Body of pancreas (tissue), 4 donors: Measurements from ENCODE around the gene KEL. TPM values are rescaled to one million over a fixed set of nuclear protein-coding genes. Genes with fewer than 3 reads are reported as not detected.

Experiments used
- ATAC-seq: fragments of 150-250 bp; one replicate; pipeline ENCODE4 v1.9.1; 2016
- DNase-seq, 4 donors: peaks; one replicate each; pipeline ENCODE4 v3.0.0-alpha.2; 2019
- H3K27ac ChIP-seq, 4 donors: fragments of 200-600 bp; sonication (generic); 1 replicate in 3 of 4; 2 replicates in 1 of 4; pipeline versions ENCODE4 v1.5.1 to v1.6.1; 2016 to 2019; ENCODE audit warnings: mild to moderate bottlenecking in 1 of 4, mixed read lengths in 1 of 4, moderate library complexity in 1 of 4
- H3K27me3 ChIP-seq, 2 donors: fragments of 200-600 bp; sonication (generic); one replicate each; pipeline ENCODE4 v1.6.0; 2016; ENCODE audit warnings: mild to moderate bottlenecking in 1 of 2
- H3K36me3 ChIP-seq, 2 donors: fragments of 200-600 bp; sonication (generic); replicated peaks in 1 of 2; 2 replicates each; pipeline ENCODE4 v1.5.1; 2016; ENCODE audit warnings: low read depth in 2 of 2; ENCODE audit not compliant: insufficient read depth in 1 of 2
- H3K4me1 ChIP-seq: fragments of 200-600 bp; sonication (generic); one replicate; pipeline ENCODE4 v1.6.0; 2016
- H3K4me3 ChIP-seq, 2 donors: fragments of 200-600 bp; sonication (generic); 1 replicate in 1 of 2; 2 replicates in 1 of 2; pipeline ENCODE4 v1.5.1; 2016 to 2019
- H3K9me3 ChIP-seq, 3 donors: fragments of 200-600 bp; sonication (generic); 1 replicate in 2 of 3; 2 replicates in 1 of 3; pipeline ENCODE4 v1.5.1; 2016
- POLR2A ChIP-seq, 3 donors: fragments of 450-650 bp; IDR thresholded peaks; one replicate each; pipeline ENCODE4 v1.6.1; 2016; ENCODE audit warnings: antibody characterized with exemption in 3 of 3, mild to moderate bottlenecking in 2 of 3
- WGBS, 2 donors: methylation state at CpG; one replicate each; pipeline ENCODE4 v1.1.5; 2017; 5-methylcytosine and 5-hydroxymethylcytosine counted together
- intact Hi-C: fragments of 100-400 bp; cut with DNase I; formaldehyde crosslinking; loops from one replicate; pipeline ENCODE4 v1.15.1; 2023
- total RNA-seq, 2 donors: library from RNA; depleted of rRNA; stranded (reverse); fragments of >200 nt; gene quantifications; one replicate each; pipeline ENCODE4 v1.1.0, GENCODE V29; 2016
- TF ChIP-seq, protein P1 (sequence below), 7 experiments: fragments of 450-650 bp in 4 of 7; fragments of 200-600 bp in 3 of 7; sonication (generic) in 3 of 7; IDR thresholded peaks; one replicate each; pipeline ENCODE4 v1.5.1; 2016 to 2019; ENCODE audit warnings: antibody characterized with exemption in 7 of 7

Gene KEL
- total RNA-seq, 2 donors from 2014 or later: 0.33 TPM; not detected in 1

DNA sequence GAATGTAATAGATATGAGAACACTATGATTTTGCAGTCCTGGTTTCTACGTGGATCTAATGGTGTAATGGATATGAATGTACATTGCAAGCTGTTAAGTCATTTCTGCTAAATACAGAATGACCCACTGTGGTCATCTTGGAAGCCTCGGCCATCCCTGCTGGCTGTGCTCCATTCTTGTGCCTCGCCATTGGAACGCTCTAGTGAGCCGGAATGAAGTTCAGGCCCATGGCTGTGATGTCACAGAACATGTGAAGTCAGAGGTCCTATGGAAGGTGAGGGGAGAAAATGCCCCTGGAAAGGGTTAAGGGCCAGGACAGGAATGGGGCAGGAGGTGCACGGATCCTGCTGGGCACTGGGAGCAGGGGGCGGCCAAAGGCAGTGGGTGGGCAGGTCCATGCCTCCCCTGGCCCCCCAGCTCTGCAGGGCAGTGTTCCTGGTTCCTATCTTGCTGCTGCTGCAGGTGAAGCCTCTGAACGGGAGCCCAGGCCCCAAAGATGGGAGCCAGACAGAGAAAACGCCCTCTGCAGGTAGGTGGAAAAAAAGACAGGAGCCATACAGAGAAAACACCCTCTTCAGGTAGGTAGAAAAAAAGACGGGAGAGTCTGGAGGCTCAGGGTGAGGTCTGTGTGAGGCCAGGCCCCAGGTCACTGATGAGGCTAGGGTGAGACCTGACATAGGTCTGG is 22.8 kb downstream of the KEL start, which contains the start of gene LLCFC1:
Gene LLCFC1, plus strand, starts transcription at position 259 of the 685 bp plus-strand sequence. Its CDS starts 138 bp downstream, at position 397.
- intact Hi-C loops: no loop called here
- DNase-seq (peak in 3 of 4 donors; percentile 27 to 34 (median 32)), ATAC-seq (peak; percentile 45)
- no peaks in the 10 kb centered on the region for H3K27me3 ChIP-seq
- TF ChIP-seq, protein P1, sequence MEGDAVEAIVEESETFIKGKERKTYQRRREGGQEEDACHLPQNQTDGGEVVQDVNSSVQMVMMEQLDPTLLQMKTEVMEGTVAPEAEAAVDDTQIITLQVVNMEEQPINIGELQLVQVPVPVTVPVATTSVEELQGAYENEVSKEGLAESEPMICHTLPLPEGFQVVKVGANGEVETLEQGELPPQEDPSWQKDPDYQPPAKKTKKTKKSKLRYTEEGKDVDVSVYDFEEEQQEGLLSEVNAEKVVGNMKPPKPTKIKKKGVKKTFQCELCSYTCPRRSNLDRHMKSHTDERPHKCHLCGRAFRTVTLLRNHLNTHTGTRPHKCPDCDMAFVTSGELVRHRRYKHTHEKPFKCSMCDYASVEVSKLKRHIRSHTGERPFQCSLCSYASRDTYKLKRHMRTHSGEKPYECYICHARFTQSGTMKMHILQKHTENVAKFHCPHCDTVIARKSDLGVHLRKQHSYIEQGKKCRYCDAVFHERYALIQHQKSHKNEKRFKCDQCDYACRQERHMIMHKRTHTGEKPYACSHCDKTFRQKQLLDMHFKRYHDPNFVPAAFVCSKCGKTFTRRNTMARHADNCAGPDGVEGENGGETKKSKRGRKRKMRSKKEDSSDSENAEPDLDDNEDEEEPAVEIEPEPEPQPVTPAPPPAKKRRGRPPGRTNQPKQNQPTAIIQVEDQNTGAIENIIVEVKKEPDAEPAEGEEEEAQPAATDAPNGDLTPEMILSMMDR (IDR thresholded peaks at IDR 0.05): peak in 4 of 7 experiments; percentile 33 to 43 (median 36)
- TF ChIP-seq POLR2A (IDR thresholded peaks at IDR 0.05): no peak
- 65 to 72% methylated on average over 10 of the region's 10 CpGs for WGBS, 2 donors
- peaks cover 24% of the 10 kb centered on the region for H3K4me1 ChIP-seq
- peak within 1 kb of the TSS in 2 of 4 donors; percentile 67 to 72 for H3K27ac ChIP-seq
- H3K9me3 ChIP-seq: no peaks in the 10 kb centered on the region
- H3K4me3 ChIP-seq: no peak within 1 kb of the TSS
- H3K36me3 ChIP-seq: no peaks in the 10 kb centered on the region

- no peak overlapping the region for H3K4me3 ChIP-seq
- no peak overlapping the region for H3K27ac ChIP-seq
- TF ChIP-seq POLR2A (IDR thresholded peaks at IDR 0.05): no peak
- TF ChIP-seq, protein P1 (IDR thresholded peaks at IDR 0.05): no peak
- WGBS, 2 donors: 62 to 87% methylated on average over 4 of the region's 4 CpGs
- intact Hi-C loops: no loop called here
- no peak for ATAC-seq
- DNase-seq: no peak
- H3K27me3 ChIP-seq: no peaks in the 10 kb centered on the region
- peaks cover 24% of the 10 kb centered on the region for H3K4me1 ChIP-seq
- no peaks in the 10 kb centered on the region for H3K36me3 ChIP-seq
- H3K9me3 ChIP-seq: no peaks in the 10 kb centered on the region
These were observed 23.6 kb downstream of the KEL start for GRCh38 chr7:142938611-142939010.

DNA sequence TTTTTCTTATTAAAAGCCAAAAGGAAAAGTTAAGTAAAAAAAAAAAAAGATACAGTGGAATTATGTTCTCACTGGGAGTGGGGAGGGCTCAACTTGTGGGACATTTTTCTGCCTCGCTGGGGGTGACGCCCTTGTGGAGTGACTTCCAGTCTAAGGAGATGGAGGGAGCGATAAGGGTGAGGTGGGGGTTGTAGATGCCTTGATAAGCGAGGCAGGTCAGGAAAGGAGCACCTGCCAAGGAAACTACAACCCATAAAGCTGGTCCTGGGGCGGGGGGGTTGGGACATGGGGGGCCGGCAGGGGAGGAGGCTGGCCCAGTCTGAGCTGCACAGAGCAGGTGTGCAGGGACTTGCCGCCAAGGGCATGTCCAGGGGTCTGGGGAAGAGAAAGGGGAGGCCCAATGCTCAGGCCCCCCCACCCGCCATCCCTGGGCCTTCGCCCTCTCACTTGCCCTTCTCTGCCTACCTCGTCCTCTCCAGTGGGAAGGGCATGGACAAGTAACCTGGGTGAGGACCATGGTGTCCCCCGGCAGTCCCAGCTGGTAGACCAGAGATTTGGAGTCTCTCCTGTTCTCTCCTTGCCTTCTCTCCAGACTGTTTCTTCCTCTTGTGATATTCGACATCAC is 26.1 kb downstream of the KEL start:
- ATAC-seq (no peak), DNase-seq (no peak)
- Histone ChIP-seq H3K27ac (no peak overlapping the region), H3K9me3 (no peaks in the 10 kb centered on the region), H3K36me3 (no peaks in the 10 kb centered on the region), H3K27me3 (no peaks in the 10 kb centered on the region), H3K4me1 (peaks cover 16% of the 10 kb centered on the region), H3K4me3 (no peak overlapping the region)
- 76 to 79% methylated on average over 12 of the region's 12 CpGs for WGBS, 2 donors
- intact Hi-C loops: no loop called here
- no peak for TF ChIP-seq POLR2A (IDR thresholded peaks at IDR 0.05)
- TF ChIP-seq, protein P1 (IDR thresholded peaks at IDR 0.05): no peak

DNA sequence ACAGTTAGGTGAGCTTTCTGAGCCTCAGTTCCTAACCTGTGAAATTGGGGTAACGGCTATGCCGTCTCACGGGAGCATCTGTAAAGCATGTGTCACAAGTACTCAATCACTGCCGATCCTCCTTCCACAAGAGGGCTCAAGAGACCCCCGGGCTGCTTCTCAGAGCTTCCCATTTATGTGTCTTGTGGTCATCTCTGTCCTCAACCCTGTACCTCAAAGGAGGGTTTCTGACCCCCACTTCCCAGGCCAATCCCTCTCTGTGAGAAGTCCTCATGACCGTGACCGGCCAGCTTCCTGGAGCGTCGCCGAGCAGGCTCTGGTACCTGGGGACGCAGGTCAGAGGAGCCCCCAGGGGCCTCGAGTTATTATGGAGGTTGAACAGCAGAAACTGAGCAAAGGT is 28.1 kb downstream of the KEL start:
- H3K27ac ChIP-seq: no peak overlapping the region
- intact Hi-C loops: no loop called here
- ATAC-seq: no peak
- H3K4me3 ChIP-seq: no peak overlapping the region
- no peaks in the 10 kb centered on the region for H3K9me3 ChIP-seq
- DNase-seq: no peak
- no peaks in the 10 kb centered on the region for H3K27me3 ChIP-seq
- H3K36me3 ChIP-seq: no peaks in the 10 kb centered on the region
- 70 to 78% methylated on average over 12 of the region's 12 CpGs for WGBS, 2 donors
- TF ChIP-seq, protein P1 (IDR thresholded peaks at IDR 0.05): no peak
- TF ChIP-seq POLR2A (IDR thresholded peaks at IDR 0.05): no peak
- H3K4me1 ChIP-seq: no peaks in the 10 kb centered on the region
